Stimulated activated CD8-positive, alpha-beta memory T cell treated with anti-CD3 and anti-CD28 coated beads, Interleukin-4, amount 100 ng/mL, for 48 hours (primary cell): ENCODE results near the gene LRRC8C.

ENCODE experiments used
- DNase-seq: peaks from one replicate; pipeline ENCODE4 v3.0.0-alpha.2; 2020

The LRRC8C gene

GRCh38 chr1:89708751-89709375 is 75.9 kb downstream of the LRRC8C start:
- no peak for DNase-seq

GRCh38 chr1:89710498-89711139 is 77.7 kb downstream of the LRRC8C start:
- DNase-seq, result no peak

GRCh38 chr1:89711140-89711778 is 78.3 kb downstream of the LRRC8C start:
- DNase-seq, result no peak

GRCh38 chr1:89712420-89712819 is 79.5 kb downstream of the LRRC8C start:
- no peak for DNase-seq

GRCh38 chr1:89715677-89716076 is 82.8 kb downstream of the LRRC8C start:
- no peak for DNase-seq

- DNase-seq, result no peak
Observed at GRCh38 chr1:89719502-89720306, 86.8 kb downstream of the LRRC8C start.

GRCh38 chr1:89720839-89721238 is 87.9 kb downstream of the LRRC8C start:
- DNase-seq, result no peak

GRCh38 chr1:89721351-89721750 is 88.4 kb downstream of the LRRC8C start:
- DNase-seq, result no peak

- DNase-seq, result no peak
Observed at GRCh38 chr1:89723144-89723543, 90.2 kb downstream of the LRRC8C start.

GRCh38 chr1:89723863-89724262 is 90.9 kb downstream of the LRRC8C start:
- DNase-seq, result no peak

- peak; percentile 74 for DNase-seq
Observed at GRCh38 chr1:89724369-89725010, 91.6 kb downstream of the LRRC8C start.

GRCh38 chr1:89725011-89725370 is 92.1 kb downstream of the LRRC8C start:
- no peak for DNase-seq

- no peak for DNase-seq
Observed at GRCh38 chr1:89725631-89726030, 92.7 kb downstream of the LRRC8C start.

- DNase-seq, result no peak
Observed at GRCh38 chr1:89727517-89728312, 94.8 kb downstream of the LRRC8C start.

GRCh38 chr1:89728381-89728780 is 95.5 kb downstream of the LRRC8C start:
- no peak for DNase-seq

- DNase-seq, result no peak
Observed at GRCh38 chr1:89732206-89732605, 99.3 kb downstream of the LRRC8C start.

- DNase-seq, result no peak
Observed at GRCh38 chr1:89732643-89733222, 99.8 kb downstream of the LRRC8C start.

GRCh38 chr1:89733748-89734147 is 100.8 kb downstream of the LRRC8C start:
- no peak for DNase-seq

GRCh38 chr1:89734442-89734841 is 101.5 kb downstream of the LRRC8C start:
- no peak for DNase-seq

- DNase-seq, result no peak
Observed at GRCh38 chr1:89735479-89735878, 102.6 kb downstream of the LRRC8C start.

- DNase-seq, result no peak
Observed at GRCh38 chr1:89736937-89737733, 104.2 kb downstream of the LRRC8C start.
